Measurements from ENCODE around the gene DPP10.

DNA sequence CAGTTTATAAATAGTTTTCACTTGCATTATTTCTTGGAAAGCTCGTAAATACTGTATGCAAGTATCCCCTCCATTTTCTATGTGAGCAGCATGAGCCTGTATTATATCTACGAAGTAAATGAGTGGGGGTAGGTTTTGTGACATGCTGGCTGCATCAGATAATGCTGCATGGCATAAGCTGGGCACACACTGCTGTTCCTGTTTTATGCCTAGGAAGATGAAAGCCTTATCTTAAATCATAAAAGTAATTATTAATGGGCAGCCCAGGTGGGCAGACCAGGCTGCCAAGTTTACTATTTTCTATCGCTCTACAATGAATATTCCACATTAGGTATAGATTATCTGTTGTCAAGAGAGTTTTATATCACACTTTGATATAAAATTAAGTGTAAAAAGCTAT is 854.6 kb downstream of the DPP10 start:
- TF ChIP-seq, protein P1, sequence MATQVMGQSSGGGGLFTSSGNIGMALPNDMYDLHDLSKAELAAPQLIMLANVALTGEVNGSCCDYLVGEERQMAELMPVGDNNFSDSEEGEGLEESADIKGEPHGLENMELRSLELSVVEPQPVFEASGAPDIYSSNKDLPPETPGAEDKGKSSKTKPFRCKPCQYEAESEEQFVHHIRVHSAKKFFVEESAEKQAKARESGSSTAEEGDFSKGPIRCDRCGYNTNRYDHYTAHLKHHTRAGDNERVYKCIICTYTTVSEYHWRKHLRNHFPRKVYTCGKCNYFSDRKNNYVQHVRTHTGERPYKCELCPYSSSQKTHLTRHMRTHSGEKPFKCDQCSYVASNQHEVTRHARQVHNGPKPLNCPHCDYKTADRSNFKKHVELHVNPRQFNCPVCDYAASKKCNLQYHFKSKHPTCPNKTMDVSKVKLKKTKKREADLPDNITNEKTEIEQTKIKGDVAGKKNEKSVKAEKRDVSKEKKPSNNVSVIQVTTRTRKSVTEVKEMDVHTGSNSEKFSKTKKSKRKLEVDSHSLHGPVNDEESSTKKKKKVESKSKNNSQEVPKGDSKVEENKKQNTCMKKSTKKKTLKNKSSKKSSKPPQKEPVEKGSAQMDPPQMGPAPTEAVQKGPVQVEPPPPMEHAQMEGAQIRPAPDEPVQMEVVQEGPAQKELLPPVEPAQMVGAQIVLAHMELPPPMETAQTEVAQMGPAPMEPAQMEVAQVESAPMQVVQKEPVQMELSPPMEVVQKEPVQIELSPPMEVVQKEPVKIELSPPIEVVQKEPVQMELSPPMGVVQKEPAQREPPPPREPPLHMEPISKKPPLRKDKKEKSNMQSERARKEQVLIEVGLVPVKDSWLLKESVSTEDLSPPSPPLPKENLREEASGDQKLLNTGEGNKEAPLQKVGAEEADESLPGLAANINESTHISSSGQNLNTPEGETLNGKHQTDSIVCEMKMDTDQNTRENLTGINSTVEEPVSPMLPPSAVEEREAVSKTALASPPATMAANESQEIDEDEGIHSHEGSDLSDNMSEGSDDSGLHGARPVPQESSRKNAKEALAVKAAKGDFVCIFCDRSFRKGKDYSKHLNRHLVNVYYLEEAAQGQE (IDR thresholded peaks at IDR 0.05; ENCODE audit: low read depth), result no peak
- TF ChIP-seq TEAD4 (IDR thresholded peaks at IDR 0.05) (no peak), EP300 (IDR thresholded peaks at IDR 0.05; ENCODE audit: borderline replicate concordance) (no peak), TAF1 (IDR thresholded peaks at IDR 0.05; ENCODE audit: low read depth) (no peak), ZBTB7A (IDR thresholded peaks at IDR 0.05; ENCODE audit: low read depth) (no peak), RAD21 (IDR thresholded peaks at IDR 0.05; ENCODE audit: low read depth) (no peak), YY1 (IDR thresholded peaks at IDR 0.05; ENCODE audit: low read depth) (no peak), NFIC (IDR thresholded peaks at IDR 0.05) (no peak), USF1 (IDR thresholded peaks at IDR 0.05) (no peak), TCF12 (IDR thresholded peaks at IDR 0.05; ENCODE audit: low read depth) (no peak), EGR1 (IDR thresholded peaks at IDR 0.05) (no peak), FOXM1 (IDR thresholded peaks at IDR 0.05; ENCODE audit: borderline replicate concordance, low read depth) (no peak), CEBPB (IDR thresholded peaks at IDR 0.05) (no peak)
- TF ChIP-seq, protein P2, sequence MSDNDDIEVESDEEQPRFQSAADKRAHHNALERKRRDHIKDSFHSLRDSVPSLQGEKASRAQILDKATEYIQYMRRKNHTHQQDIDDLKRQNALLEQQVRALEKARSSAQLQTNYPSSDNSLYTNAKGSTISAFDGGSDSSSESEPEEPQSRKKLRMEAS (IDR thresholded peaks at IDR 0.05), result no peak

All from Ishikawa (cell line).